GM12873 (cell line): ENCODE measurements around the gene STPG3.

ENCODE experiments used
- TF ChIP-seq, protein P1 (sequence below): IDR thresholded peaks from 2 replicates; pipeline ENCODE4 v1.5.1; 2012; ENCODE audit warnings: low read depth, mild to moderate bottlenecking, moderate library complexity, low read length, control low read depth; ENCODE audit not compliant: insufficient read depth; ENCODE audit errors: missing control alignments

Gene STPG3

DNA sequence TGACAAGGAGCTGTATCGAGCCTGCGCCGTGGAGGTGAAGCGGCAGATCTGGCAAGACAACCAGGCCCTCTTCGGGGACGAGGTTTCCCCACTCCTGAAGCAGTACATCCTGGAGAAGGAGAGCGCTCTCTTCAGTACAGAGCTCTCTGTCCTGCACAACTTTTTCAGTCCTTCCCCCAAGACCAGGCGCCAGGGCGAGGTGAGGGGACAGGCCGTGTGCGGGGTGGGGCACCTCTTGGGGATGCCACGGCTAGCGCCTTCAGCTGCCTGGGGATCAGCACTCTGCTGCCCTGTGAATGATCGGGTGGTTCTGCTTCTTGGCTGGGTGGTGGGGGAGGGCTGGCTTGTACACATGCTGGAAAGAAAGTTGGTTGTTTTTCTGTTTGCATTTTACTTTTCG, 5.8 kb downstream of the STPG3 start:
- TF ChIP-seq, protein P1, sequence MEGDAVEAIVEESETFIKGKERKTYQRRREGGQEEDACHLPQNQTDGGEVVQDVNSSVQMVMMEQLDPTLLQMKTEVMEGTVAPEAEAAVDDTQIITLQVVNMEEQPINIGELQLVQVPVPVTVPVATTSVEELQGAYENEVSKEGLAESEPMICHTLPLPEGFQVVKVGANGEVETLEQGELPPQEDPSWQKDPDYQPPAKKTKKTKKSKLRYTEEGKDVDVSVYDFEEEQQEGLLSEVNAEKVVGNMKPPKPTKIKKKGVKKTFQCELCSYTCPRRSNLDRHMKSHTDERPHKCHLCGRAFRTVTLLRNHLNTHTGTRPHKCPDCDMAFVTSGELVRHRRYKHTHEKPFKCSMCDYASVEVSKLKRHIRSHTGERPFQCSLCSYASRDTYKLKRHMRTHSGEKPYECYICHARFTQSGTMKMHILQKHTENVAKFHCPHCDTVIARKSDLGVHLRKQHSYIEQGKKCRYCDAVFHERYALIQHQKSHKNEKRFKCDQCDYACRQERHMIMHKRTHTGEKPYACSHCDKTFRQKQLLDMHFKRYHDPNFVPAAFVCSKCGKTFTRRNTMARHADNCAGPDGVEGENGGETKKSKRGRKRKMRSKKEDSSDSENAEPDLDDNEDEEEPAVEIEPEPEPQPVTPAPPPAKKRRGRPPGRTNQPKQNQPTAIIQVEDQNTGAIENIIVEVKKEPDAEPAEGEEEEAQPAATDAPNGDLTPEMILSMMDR, result no peak

DNA sequence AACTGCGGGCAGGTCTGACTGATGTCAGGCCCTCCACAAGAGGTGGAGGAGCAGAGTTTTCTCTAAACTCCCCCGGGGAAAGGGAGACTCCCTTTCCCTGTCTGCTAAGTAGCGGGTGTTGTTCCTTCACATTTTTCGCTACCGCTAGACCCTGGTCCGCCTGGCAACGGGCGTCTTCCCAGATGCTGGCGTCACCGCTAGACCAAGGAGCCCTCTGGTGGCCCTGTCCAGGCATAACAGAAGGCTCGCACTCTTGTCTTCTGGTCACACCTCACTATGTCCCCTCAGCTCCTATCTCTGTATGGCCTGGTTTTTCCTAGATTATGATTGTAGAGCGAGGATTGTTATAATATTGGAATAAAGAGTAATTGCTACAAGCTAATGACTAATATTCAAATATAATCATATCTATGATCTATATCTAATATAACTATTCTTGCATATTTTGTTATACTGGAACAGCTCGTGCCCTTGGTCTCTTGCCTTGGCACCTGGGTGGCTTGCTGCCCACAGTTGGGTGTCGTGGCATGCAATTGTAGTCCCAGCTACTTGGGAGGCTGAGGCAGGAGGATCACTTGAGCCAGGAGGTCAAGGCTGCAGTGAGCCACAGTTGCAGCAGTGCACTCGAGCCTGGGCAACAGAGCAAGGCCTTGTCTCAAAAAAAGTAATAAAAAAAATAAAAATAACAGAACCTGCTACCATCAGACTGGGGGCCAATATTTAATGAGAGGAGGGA, 11.3 kb downstream of the STPG3 start:
- TF ChIP-seq, protein P1, result peak; percentile 40

DNA sequence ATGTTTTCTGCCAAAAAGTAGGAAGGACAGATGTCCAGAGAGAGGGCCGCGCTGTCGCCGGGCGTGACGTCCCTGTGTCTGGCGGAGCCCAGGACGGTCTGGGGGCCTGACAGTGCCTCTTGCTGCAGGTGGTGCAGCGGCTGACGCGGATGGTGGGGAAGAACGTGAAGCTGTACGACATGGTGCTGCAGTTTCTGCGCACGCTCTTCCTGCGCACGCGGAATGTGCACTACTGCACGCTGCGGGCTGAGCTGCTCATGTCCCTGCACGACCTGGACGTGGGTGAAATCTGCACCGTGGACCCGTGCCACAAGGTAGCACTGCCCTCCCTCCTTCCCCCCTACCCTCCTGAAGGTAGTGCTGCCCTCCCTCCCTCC, 11.8 kb downstream of the STPG3 start:
- TF ChIP-seq, protein P1, result no peak

DNA sequence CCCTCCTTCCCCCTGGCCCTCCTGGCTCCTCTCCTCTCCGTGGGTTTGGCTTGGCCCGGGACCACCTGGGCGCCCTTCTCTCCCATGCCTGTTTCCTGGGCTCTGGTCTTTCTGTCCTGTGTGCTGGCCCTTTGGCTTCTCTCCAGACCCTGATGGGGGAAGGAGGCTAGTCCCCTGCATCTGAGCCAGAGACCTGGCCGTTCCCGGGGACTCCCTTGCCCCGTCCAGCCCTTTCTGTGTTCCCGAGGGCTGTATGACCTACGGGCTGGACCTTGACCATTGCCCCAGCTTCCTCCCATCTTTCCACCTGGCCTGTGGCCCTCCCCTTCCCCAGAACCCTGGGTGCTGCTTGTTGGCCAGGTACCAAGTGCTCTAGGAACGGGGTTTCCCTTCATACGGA, 12.4 kb downstream of the STPG3 start:
- TF ChIP-seq, protein P1, result no peak

DNA sequence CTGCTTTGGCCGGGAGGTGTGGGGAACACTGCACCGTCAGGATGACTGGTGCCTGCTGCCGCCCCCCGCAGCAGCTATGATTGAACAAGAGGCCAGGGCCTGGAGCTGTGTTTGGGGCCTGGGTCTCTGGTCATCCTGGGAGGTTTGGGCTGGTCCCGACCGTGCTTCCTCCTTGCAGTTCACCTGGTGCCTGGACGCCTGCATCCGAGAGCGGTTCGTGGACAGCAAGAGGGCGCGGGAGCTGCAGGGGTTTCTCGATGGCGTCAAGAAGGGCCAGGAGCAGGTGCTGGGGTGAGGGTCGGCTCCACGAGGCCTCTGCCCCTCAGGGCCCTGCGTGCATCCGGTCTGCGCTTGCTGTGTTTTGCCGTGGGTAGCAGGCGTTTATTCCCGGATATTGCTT, 13.0 kb downstream of the STPG3 start:
- TF ChIP-seq, protein P1, result no peak

- TF ChIP-seq, protein P1, result no peak
These were observed 14.5 kb downstream of the STPG3 start for GRCh38 chr9:137265496-137266161.

DNA sequence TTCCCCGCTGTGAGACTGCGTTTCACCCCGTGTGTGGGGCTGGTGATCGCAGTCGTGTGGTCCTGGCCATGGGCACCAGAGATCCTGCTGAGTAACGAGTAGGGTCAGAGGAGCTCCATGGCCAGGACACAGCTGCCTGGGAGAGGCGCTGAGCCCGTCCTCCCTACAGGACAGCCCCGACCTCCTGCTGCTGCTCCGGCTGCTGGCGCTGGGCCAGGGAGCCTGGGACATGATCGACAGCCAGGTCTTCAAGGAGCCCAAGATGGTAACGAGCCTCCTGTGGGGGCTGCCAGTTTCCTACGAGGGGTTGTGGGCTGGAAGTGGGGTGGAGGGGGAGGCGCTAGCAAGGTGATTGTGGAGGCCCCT, 15.1 kb downstream of the STPG3 start:
- TF ChIP-seq, protein P1, result no peak
